HG03135 (cell line): ENCODE results near the gene PSRC1.

Source experiments
- ATAC-seq: cut with Tn5 transposase; IDR thresholded peaks from one replicate; pipeline ENCODE4 v1.9.1; 2021; ENCODE audit warnings: mild to moderate bottlenecking, moderate library complexity; ENCODE audit not compliant: unreplicated experiment

PSRC1 gene

DNA sequence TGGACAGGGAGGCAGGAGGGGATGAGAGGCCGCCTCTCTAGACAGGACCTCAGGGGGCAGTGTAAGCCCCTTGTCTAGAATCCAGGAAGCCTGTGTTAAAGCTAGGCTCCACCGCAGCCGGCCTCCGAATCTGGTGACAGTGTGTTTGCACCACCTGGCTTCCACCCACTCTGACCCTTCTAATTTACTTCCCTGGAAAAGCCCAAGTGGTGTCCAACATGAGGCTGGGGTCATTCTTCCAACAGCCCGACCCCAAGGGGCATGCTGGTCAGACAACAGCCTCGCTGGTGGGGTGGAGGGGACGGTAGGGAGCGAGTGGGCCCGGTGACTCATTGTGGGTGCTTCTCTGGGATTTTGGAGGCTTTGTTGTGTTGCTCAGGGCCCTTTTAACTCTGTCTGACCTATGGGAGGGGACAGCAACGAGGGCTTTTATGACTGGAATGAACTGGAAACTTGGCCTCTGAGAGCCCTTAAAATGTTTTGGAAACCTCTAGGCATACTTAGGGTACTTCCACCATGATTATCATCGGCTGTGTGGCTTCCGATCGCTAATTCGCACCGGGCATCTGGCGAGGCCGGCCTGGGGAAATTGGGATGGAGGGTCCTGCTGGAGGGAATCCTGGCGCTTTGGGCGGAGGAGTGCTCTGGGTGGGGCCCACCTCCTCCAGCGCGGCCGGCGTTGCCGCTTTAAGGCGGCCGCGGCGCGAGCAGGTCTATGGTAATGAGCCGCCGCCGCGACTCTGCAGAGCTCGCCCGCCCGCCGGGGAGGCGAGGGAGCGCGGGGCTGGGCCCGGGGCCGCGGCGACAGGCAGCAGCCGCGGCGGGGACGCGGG lies 33.9 kb downstream of the PSRC1 start, which contains the start of gene CELSR2:
TSS of gene CELSR2 (plus strand) at position 743 of the 833 bp plus-strand sequence. CDS start 541 bp downstream, outside the sequence.
- peak; percentile 79 for ATAC-seq

- no peak for ATAC-seq
Measured at GRCh38 chr1:109248444-109248796, 34.5 kb downstream of the PSRC1 start.

DNA sequence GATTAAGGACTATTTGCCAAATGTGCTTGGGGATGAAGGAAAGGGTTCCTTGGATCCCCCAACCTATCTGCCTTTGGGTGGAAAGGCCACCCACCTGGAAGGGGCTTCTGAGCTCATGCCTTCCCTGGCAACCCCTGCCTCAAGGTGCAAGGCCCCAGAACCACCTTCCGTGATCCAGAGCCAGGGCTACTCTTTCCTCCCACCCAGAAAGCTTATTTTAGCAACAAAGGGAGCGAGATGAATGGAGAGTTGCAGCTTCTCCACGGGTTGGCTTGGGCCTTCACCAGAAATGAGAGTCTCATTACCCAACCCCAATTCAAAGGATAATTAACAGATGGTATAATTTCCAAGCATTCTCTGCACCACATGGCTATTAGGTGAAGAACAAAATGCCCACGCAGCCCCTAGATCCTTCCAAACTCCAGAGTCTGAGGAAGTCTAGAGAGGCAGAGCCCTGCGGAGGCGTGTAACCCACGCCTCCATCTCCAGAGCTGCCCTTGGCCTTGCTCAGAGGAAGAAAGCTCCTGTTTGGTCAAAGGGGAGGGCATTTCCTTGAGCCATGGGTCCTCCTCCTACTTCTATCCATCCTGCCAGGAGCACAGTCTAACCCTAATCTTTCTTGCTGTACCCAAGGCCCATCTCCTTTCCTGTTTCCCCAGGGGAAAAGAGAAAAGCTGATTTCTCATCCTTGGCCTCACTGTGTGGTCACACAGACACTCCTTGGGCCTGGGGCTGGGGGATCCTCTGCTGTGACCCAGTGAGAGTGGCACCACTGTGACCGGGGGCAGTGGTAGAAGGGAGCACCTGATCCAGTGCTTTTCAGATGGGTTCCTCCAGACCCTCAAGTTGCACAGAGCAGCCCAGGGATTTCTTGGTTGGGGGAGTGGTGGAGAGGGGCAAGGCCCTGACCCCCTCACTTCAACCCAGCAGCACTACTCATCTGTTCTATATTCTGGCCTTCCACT lies 35.3 kb downstream of the PSRC1 start:
- ATAC-seq, result no peak

- no peak for ATAC-seq
Measured at GRCh38 chr1:109246141-109246551, 36.8 kb downstream of the PSRC1 start.

GRCh38 chr1:109243860-109244552 lies 38.9 kb downstream of the PSRC1 start:
- ATAC-seq, result no peak

DNA sequence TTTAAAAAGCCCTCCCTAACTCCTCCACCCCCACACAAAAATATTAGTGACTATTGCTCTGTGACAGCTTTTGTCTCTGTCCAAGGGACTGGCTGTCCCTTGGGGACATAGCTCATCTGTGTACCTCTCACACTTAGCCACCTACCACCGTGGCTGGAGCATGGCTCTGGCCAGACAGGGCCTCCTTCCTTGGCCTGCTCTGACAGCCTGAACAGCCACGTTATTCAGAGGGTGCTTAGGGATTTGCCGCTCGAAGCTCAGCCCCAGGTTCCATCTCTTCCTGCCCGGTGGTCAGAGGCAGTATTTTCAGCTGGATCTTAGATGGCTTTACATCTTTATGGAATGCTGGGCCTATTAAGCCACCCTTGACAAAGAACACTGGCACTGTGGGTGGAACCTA lies 39.7 kb downstream of the PSRC1 start:
- no peak for ATAC-seq

GRCh38 chr1:109242387-109242786 lies 40.6 kb downstream of the PSRC1 start:
- no peak for ATAC-seq

- ATAC-seq, result no peak
Measured at GRCh38 chr1:109241841-109242345, 41.1 kb downstream of the PSRC1 start.

GRCh38 chr1:109241344-109241743 lies 41.6 kb downstream of the PSRC1 start:
- no peak for ATAC-seq

DNA sequence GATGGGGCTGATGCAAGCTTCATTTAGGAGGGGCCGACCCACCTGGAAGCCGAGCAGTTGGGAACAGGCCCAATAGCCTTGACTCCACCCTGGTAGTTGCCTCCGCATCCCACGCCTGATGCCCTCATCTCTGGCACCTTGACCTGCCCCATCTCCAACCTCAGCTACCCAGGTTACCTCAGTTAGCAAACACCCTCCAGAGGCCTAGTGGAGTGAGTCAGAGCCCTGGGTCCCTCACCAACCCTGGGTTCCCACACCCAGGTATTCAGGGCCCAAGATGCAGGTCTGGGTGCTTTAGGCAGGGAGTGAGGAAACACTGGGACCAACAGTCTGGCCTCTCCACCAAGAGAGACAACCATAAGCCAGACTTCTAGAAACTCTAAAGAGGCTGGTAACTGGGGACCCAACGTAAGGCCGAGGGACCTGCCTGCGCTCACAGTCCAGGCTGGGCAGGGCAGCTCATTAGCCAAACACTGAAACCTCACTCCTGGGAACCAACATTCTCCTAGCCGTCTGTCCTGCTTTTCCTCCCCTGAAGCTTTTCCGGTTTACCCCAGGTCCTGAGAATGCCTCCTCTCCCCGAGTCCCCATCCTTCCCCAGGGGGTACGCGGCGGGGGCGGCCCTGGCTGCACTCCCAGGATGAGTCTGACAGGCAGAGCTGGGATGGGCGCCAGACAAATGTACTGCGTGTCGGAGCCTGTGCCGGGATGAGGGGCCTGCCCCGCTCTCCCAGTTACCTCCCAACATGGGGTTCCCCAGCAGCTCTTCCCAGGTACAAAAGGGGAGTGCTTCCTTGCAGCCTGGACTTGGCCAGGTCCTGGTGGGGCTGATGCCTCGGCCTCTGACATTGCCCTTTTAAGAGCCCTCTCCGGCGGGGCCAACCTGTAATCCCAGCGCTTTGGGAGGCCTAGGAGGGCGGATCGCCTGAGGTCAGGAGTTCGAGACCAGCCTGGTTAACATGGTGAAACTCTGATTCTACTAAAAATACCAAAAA lies 42.5 kb downstream of the PSRC1 start:
- no peak for ATAC-seq

- ATAC-seq, result peak; percentile 51
Measured at GRCh38 chr1:109239409-109240068, 43.4 kb downstream of the PSRC1 start.

GRCh38 chr1:109239047-109239408 lies 43.9 kb downstream of the PSRC1 start:
- no peak for ATAC-seq

GRCh38 chr1:109238382-109238781 lies 44.6 kb downstream of the PSRC1 start:
- no peak for ATAC-seq

GRCh38 chr1:109237512-109237911 lies 45.4 kb downstream of the PSRC1 start:
- ATAC-seq, result no peak

- no peak for ATAC-seq
Measured at GRCh38 chr1:109235137-109235536, 47.8 kb downstream of the PSRC1 start.

- ATAC-seq, result no peak
Measured at GRCh38 chr1:109231066-109231465, 51.9 kb downstream of the PSRC1 start.
